Esophagus muscularis mucosa (tissue), 4 donors: ENCODE results near the gene GSK3B.

ENCODE experiments used
- CTCF ChIP-seq, 3 experiments: fragments of 200-600 bp in 2 of 3; fragments of 450-650 bp in 1 of 3; sonication (generic) in 2 of 3; IDR thresholded peaks; one replicate each; pipeline ENCODE4 v1.5.1; 2017 to 2019; ENCODE audit warnings: antibody characterized with exemption in 3 of 3, mild to moderate bottlenecking in 2 of 3, moderate library complexity in 1 of 3
- EP300 ChIP-seq: sonication (generic); formaldehyde crosslinking; IDR thresholded peaks from one replicate; pipeline ENCODE4 v1.6.1; 2017; ENCODE audit warnings: antibody characterized with exemption
- POLR2A ChIP-seq: fragments of 450-650 bp; IDR thresholded peaks from one replicate; pipeline ENCODE4 v1.6.1; 2017; ENCODE audit warnings: antibody characterized with exemption, moderate library complexity, mild to moderate bottlenecking, low read depth

GRCh38 chr3:120017692-120018091 is 76.6 kb downstream of the GSK3B start:
- no peak for TF ChIP-seq CTCF (IDR thresholded peaks at IDR 0.05)
- TF ChIP-seq EP300: no peak
- no peak for TF ChIP-seq POLR2A
